HCEC 1CT (cell line): ENCODE results near the gene ATP10A.
"Not testable (repeated sequence)": the region's sequence is repeated elsewhere in the genome, so short reads cannot be mapped to it uniquely, and the experiment has no call there.

Source experiments
- DNase-seq: peaks from one replicate; pipeline ENCODE4 v3.0.0-alpha.2; 2017

The ATP10A gene

DNA sequence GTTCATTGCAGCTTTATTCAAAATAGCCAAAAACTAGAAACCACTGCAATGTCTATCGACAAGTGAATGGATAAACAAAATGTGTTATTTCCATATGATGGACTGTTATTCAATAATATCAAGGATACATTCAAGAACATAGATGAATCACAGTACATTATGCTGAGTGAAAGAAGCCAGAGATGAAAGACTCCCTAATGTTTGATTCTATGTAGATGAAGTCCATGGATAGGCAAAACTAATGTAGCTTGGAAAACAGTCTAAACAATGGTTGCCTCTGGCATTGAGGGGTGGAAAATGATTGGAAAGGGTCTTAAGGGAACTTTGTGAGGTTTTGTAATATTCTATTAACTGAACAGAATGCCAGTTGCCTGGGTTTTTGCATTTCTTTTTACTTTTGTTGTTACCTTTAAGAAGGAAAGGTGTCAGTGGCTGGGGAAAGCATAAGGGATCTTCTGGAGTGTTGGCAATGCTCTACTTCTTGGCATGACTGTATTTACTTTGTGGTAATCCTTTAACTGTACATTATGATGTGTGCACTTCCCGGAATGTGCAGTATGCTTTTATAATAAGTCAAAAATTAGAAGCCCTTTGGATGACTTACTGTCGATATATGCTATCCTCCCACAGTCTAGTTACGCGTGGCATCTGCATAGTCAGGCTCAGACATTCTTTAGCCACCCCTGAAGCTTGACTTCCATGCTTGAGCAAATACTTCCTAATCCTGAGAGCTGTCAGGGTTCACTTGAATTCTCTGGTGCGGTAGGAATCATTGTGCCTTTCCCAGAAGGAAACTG lies 20.5 kb upstream of the ATP10A start:
- DNase-seq = peak; percentile 81

DNA sequence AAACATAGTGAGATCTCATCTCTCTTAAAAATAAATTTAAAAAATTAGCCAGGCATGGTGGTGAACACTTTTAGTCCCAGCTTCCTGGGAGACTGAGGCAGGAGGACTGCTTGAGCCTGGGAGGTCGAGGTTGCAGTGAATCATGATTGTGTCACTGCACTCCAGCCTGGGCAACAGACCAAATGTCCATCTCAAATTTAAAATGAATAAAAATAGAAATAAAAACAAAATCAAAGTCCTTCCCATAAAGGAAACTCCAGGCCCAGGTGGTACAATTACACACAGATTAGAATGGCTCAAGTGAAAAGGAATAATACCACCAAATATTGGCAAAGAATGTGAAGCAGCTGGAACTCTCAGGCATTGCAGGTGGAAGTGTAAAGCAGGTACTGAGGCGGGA lies 19.3 kb upstream of the ATP10A start:
- DNase-seq = peak; percentile 18

DNA sequence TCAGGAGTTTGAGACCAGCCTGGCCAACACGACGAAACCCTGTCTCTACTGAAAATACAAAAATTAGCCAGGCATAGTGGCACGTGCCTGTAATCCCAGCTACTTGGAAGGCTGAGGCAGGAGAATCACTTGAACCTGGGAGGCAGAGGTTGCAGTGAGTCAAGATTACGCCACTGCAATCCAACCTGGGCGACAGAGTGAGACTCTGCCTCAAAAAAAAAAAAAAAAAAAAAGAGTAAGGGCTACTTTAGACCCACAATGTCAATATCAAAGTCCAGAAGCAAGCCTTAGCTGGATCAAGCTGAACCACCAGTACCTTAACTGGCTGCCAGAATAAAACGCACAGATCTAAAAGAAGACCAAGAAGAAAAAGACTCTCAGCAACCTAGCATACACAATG lies 17.8 kb upstream of the ATP10A start:
- not testable (repeated sequence) for DNase-seq

DNA sequence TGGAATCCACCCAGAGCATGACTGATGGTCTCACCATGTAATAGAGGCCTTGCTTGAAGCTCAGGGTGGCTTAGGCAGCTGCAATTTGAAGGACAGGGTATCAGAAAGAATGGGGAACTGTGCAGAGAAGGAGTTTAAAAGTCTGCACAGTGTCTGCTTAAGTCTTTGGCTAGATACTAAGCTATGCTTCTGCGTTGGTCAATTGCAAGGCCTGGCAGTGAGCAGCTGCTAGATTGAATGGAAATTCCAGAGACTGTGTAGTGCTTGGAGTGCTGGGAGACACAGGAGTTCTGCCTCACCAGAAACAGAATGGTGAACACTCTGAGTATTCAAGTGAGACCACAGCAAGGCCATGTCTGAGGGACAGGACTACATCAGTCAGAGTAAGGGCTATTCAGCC lies 17.3 kb upstream of the ATP10A start:
- DNase-seq = no peak

DNA sequence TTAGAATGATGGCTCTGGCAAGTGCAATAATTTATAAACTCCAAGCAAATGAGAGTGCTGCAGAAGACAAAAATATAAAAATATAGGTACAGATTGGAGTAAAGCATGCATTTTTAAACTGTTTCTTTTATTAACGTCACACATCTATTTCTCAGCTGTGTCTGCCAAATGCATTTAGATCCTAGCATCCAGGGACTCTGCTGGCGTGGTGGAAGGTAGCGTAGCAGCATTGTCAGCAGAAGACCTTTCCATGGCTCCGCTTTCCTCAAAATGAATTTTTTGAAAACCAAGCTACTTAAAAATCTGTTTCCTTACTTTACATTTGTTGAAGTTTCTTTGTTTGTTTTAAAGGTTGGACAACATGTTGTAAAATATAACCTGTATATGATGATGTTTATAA lies 16.3 kb upstream of the ATP10A start:
- no peak for DNase-seq

DNA sequence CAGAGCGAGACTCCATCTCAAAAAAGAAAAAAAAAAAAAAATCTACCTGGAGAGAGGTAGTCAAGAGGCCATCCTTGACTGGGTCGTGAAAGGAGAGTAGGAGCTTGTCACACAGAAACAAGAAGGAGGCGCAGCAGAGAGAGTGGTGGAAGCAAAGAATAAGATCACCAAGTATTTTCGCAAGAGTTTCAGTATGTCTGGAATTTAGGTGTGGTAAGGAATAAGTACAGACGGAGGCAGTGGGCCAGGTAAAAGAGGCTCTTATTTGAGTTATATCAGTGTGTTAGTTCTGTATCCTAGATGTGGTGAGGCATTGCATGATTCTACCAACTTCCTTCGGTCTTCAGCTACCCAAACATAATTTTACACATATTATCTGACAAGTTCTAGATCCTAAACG lies 14.6 kb upstream of the ATP10A start:
- no peak for DNase-seq

DNA sequence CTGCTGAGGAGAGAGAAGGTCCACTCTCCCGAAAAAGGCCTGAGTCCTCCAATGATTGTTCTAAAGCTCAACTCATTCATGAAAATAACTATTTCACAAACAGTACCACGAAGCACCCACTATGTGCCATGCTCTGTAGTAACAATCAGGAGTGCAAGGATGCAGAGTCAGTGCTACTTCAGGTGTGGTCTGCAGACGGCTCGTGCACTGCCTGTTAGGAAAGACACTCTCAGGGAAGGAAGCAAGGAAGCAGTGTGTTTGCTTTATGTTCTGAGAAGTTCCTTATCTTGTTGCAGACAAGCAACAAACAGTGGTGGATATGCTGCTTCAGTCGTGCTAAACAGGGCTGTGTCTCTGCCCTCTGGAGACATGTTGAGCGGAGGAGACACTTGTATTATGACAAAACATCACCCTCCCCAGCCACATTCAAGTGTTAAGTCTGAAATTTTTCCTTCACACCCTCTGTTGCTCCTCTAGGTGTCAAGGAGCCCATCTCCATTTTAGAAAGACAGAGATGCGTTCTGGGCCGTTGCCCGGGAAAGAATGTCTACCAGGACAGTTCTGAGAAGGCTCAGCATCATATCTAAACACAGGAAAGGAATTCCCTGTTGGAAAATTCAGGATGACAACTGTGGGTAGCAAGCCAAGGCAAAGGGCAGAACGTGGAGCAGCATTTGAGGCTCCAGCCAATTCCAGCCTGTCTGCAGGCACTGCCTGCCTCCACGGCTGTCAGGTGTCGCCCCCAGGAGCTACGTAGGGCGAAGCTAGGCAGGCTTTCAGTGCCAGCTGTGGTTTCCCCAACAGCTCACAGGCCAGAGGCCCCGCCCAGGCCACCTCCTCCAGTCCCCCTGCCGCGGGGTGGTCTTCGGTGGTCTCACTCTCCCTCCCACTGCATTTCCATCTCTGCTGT lies 13.4 kb upstream of the ATP10A start:
- DNase-seq = no peak

DNA sequence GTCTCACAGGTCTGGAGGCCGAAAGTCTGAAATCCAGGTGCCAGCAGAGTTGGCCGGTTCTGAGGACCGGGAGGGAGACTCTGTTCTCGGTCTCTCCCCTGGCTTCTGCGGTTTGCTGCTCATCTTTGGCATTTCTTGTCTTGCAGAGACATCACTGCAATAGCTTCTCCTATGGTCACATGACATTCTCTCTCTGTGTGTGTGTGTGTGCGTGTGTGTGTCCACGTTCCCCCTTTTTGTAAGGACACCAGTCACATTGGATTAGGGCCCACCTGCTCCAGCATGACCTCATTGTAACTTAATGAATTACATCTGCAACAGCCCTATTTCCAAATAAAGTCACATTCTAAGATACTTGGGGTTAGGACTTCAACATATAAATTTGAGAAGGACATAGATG lies 12.4 kb upstream of the ATP10A start:
- DNase-seq = no peak

DNA sequence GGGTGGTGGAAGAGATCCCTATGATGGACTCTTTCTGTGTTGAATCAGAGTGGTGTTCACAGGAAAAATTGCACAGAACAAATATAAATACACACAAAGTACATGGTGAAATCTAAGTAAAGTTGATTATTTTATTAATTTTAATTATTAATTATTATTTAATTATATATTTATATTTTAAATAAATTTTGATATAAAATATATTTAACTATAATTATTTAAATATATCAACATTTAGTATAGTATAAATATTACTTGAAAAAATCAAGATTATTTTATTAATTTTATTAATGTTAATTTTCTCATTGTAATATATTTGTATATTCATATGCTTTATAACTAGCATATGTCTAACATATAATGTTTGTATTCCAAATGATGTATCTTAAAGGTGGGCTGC lies 11.3 kb upstream of the ATP10A start:
- no peak for DNase-seq

DNA sequence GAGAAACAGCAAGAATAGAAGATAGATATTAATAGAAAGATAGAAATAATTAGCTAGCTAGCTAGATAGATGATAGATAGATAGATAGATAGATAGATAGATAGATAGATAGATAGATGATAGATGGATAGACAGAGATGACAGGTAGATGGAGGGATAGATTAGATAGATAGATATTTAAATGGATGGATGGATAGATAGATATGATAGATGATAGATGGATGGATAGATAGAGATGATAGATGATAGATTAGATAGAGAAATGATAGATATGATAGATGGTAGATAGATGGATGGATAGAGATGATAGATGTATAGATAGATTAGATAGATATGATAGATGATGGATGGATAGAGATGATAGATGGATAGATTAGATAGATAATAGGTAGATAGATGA lies 8.3 kb upstream of the ATP10A start:
- no peak for DNase-seq

DNA sequence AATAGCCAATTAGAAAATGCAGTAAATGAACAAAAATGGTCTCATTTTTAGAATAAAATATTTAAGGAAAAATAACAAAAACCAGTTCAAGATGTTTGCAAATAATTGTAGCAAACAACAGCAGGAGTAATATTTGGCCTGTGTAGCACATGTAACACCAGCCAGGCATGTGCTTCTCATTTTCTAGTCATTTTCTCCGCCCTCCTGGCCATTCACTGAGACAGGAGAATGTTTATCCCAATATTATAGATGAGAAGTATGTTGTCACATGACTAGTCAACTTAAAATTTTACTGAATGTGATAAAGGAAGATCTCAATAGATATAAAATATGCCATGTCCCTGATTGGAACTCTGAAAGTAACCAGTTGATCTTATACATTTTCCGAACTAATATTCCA lies 7.8 kb upstream of the ATP10A start:
- DNase-seq = no peak

DNA sequence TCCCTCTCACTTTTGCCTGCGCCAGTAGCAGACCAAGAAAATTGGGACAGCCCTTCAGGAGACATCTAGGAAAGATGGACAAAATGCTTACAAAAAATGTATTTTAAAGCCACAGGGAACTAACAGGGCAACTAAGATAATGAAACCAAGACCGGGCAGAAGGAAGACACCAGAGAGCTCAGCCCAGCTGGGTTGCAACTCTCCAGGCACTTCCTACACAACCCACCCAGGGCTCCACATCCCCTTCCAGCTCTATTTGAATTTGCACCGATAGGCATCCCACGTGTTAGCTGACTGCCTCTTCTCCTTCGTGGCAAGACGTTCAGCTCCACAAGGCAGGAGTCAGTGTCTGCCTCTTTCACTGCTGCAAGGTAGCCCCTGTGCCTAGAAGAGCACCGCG lies 6.6 kb upstream of the ATP10A start:
- no peak for DNase-seq

DNA sequence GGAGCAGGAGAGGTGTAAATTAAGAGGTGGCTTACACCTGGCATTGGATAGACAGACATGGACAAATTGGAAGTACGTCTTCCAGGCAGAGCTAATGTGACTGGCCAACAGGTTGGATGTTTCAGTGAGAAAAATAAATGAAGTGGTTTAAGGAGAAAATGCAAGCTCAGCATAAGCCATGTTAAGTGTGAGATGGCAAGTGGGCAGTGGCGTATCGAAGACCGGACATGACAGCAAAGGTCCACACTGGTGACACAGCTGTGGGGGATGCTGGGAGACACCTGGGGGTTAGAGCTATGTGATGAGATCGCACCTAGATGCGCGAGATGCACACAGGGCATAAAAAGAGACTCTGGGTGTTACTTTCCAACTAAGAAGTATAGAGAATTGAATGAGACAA lies 3.7 kb upstream of the ATP10A start:
- DNase-seq = no peak

DNA sequence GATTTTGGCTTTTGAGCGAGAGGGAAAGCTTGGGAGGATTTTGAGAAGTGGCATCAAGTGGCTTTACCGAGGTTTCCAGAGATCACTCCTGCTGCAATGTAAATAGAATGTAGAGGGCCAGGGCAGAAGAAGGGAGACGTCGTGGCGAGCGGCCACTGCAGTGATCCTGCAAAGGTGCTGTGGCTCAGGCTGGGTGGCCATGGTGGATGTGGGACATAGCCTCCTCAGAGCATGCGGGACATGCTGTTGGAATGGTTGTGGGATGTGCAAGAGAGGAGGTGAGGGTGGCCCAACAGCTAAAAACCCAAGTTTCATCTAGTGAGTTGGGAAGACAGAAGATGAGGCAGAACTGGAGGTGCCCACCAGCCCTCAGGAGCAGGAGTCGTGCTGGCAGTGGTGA lies 3.1 kb upstream of the ATP10A start:
- DNase-seq = no peak

DNA sequence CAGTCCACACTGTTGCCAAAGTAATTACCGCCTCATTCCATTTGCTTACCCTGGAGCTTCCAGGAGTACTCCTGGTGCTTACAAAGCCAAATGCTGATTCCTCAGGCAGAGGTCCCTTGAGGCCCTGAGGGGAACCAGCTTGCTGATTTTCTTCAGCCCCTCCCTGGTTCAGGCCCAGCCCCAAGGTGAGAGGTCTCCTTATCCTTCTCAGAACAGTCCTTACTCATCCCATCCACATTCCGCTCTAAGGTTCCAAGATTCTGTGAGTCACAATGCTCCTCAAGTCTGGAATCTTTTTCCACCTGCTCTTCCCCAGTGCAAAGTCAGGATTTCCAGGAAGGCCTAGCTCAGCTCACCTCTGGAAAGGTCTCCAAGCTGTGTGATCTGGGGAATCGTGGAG lies 1.8 kb upstream of the ATP10A start:
- DNase-seq = no peak

DNA sequence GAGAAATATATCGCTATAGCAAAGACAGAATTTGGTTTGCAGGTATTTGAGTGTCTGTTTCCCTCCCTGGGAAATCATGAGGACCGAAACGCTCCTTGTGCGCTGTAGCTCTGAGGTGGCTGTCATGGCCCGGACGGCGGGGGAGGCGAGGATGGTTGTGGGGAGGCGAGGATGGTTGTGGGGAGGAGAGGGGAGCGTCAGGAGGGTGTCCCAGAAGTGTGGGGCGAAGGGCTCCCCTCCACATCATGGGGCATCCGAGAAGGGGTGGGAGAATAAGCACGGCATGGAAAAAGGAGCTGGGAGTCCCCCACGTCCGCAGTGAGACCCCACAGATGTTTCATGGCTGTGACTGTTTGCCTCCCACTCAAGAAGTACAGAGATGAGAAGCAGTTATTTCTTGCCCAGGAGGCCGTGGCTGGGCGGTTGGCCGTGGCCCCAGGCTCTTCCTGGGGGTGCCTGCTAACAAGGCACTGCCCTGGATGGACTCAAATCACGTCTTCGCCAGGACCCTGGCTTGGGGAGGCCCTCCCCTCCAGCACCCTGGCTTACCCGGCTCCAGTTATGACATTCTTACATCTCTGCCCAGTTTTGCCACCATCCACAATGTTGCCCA lies 947 bp upstream of the ATP10A start:
- no peak for DNase-seq

DNA sequence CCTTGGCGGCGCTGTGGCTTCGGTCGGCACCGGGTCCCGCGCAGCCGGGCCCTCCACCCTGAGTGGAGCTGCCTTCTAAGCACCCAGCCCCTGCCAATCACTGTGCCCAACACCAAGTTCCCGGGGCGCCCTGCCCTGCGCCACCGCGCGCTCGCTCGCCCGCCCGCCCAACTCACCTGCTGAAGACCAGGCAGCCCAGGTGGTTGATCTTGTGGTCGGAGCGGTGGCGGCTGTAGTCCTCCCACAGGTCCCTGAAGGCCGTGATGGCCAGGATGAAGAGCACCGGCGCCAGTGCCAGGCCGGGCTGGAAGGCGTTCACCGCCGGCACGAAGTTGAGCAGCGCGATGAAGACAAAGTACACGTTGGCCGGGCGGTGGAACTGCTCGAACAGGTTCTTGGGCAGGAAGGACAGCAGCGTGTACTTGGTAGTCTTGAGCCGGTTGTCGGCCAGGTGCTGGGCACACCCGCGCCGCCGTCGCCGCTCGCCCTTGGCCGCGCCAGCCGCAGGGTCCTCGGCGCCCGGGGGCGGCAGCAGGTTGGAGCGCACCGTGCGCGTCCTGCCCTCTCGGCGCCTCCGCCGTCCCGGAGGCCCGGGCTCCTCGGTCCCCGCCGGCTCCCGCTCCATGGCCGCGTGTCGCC lies 536 bp downstream of the ATP10A start:
- no peak for DNase-seq

DNA sequence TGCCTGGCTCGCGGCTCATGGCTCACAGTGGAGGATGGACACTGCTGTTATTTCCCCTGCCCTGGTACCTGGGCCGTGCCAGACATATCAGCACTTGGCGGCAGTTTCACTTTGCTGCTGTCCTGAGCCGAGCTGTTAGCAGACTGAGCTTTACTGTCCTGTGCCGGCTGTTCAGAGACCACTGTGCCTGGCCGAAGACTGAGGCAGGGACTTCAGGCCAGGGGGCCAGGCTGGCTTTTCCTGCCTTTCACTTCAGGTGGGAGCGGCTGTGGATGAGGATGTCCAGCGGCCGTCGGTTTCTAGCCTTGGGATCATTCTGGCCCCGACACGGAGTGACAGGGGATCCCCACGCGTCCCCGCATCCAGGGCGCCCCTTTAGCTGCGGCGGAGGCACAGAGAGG lies 1.1 kb downstream of the ATP10A start:
- DNase-seq = no peak

DNA sequence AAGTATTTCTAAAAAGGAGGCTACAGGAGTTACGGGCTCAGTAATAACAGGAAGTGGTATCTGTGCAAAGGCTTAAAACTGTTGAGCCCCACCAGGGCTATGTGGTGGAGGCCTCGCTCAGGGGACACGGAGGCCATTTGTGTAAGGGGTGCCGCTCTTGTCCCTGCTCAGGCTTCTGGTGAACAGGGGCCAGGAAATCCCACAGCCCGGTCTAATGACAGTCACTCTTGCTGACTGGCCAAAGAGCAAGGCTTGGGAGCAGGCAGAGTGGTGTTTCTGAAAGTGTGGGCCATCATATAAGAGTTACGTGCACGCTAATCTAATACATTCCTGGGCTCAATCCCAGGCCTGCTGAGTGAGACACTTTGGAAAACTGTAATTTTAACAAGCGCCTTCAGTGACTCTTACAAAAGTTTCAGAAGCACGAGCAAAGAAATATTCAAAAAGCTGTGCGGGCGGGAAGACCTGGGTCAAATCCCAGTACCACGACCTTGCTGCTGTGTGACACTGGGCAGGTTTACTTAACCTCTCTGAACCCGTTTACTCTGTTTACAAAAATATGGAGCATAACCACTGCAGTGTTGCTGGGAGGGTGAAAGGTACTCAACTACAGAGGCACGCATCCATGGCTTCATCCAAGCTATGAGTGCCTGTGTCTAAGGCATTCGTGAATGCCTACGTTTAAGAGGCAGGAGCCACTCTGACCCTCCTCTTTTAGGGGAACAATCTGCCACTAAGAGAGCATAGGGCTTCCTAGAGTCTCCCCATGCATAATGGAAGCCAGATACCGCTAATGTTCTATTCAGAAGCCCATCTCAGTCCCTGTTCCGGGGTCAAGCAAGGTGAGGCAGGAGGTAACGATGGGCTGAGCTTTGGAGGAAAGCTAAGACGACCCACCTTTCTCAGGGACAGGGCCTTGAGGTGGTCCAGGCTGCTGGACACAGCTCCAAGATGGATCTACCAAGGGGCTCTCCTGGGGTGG lies 2.0 kb downstream of the ATP10A start:
- no peak for DNase-seq

DNA sequence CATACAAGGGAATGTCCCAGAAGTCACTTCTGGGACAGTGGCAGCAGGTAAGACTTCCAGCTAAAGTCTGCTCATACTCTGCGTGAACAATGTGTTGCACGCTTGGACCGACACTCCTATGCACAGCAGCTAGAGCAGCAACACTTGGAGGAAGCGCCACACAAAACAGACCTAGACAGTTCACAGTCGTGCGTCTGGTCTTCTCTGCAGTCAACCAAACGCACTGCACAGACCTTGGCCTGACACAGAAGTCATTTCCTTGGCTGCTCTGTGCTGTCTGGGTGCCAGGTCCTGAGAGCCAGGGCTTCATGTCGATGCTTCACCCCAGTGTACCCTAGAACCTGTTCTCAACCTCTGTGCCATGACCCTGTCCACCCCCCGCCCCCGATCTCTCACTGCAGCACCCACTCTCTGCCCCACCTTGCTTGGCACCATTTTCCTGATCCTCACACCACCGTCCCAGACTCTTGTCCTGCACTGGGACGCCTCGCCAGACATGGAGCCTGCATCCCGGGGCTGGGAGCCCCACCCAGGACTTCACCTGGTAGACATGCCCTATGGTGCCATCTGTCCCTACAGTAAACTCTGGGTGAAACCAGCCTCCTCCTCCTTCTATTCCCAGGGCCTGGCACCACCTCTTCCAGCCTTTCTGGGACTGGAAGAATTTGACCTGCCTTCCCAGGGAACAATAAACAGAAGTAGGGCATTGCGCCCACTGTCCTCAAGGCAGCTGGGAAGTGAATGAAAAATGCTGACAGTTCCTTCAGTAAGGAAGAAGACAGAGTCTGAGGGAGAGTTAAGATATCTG lies 3.1 kb downstream of the ATP10A start:
- no peak for DNase-seq
